H1 (cell line): ENCODE data around the gene FAM241A. TPM values are rescaled to one million over a fixed set of nuclear protein-coding genes. Genes with fewer than 3 reads are reported as not detected.

Experiments used
- ATF2 ChIP-seq: IDR thresholded peaks from 2 replicates; pipeline ENCODE4 v1.6.1; 2012; ENCODE audit warnings: low read length, inconsistent platforms
- CBX5 ChIP-seq: fragments of 300-800, 300-1000 bp; sonication (generic); IDR thresholded peaks from 2 replicates; pipeline ENCODE4 v1.7.1; 2016; ENCODE audit warnings: antibody characterized with exemption, low read length, low read depth
- CEBPB ChIP-seq: IDR thresholded peaks from 2 replicates; pipeline ENCODE4 v1.6.1; 2012; ENCODE audit warnings: low read depth, low read length
- CHD1 ChIP-seq: IDR thresholded peaks from 2 replicates; pipeline ENCODE4 v1.6.1; 2012; ENCODE audit warnings: low read depth, low read length, improper control_type of control experiment
- CREB1 ChIP-seq: IDR thresholded peaks from 2 replicates; pipeline ENCODE4 v1.6.1; 2012; ENCODE audit warnings: inconsistent platforms
- JUN ChIP-seq: IDR thresholded peaks from 2 replicates; pipeline ENCODE4 v1.6.1; 2011; ENCODE audit warnings: low read depth, mild to moderate bottlenecking, improper control_type of control experiment, low read length
- RAD21 ChIP-seq, 2 experiments: IDR thresholded peaks in 1 of 2; conservative IDR thresholded peaks in 1 of 2; 2 replicates each; pipeline ENCODE4 v1.6.1; 2011; ENCODE audit warnings: low read depth in 2 of 2, low read length in 2 of 2, improper control_type of control experiment in 1 of 2, inconsistent platforms in 1 of 2, mild to moderate bottlenecking in 1 of 2, moderate library complexity in 1 of 2
- RBBP5 ChIP-seq: IDR thresholded peaks from 2 replicates; pipeline ENCODE4 v1.7.1; 2012; ENCODE audit warnings: low read depth, mild to moderate bottlenecking, inconsistent platforms, low read length, moderate library complexity, borderline replicate concordance
- SIX5 ChIP-seq: IDR thresholded peaks from 2 replicates; pipeline ENCODE4 v1.6.1; 2011; ENCODE audit warnings: mild to moderate bottlenecking, low read depth, low read length
- TBP ChIP-seq: IDR thresholded peaks from 2 replicates; pipeline ENCODE4 v1.6.1; 2011; ENCODE audit warnings: low read depth, low read length, improper control_type of control experiment
- polyA plus RNA-seq, 7 experiments: library from polyadenylated mRNA; depleted of rRNA in 3 of 7; stranded (reverse) in 5 of 7; unstranded in 2 of 7; fragments of >200 nt in 5 of 7; fragments of 200-250 nt in 2 of 7; gene quantifications; 1 replicate in 5 of 7; 2 replicates in 1 of 7; 4 replicates in 1 of 7; pipeline versions ENCODE4 v1.2.1 to v1.2.3, GENCODE V29; 2011 to 2013; ENCODE audit warnings: missing spikeins in 2 of 7, mixed read lengths in 2 of 7
- total RNA-seq: library from RNA; stranded (reverse); fragmentation: NEBNext Ultra II Directional; extraction: Animal tissue kit (Norgen Biotek cat#: 25700); gene quantifications from 2 replicates; pipeline ENCODE4 v1.2.1, GENCODE V29; 2021
- TF ChIP-seq, protein P1 (sequence below): fragments of 300-600 bp; sonication (generic); IDR thresholded peaks from 2 replicates; pipeline ENCODE4 v1.7.1; 2012; ENCODE audit warnings: low read length, moderate library complexity, mild to moderate bottlenecking, inconsistent platforms; ENCODE audit not compliant: insufficient replicate concordance

The FAM241A gene
- total and polyA plus RNA-seq, 2 of the 8 experiments (the other 6 are each of a cell fraction or from before 2014, with no cell fraction given) = 0.20 to 0.73 TPM

GRCh38 chr4:112125416-112125815 lies 19.8 kb upstream of the FAM241A start (continued):
- TF ChIP-seq, protein P1, sequence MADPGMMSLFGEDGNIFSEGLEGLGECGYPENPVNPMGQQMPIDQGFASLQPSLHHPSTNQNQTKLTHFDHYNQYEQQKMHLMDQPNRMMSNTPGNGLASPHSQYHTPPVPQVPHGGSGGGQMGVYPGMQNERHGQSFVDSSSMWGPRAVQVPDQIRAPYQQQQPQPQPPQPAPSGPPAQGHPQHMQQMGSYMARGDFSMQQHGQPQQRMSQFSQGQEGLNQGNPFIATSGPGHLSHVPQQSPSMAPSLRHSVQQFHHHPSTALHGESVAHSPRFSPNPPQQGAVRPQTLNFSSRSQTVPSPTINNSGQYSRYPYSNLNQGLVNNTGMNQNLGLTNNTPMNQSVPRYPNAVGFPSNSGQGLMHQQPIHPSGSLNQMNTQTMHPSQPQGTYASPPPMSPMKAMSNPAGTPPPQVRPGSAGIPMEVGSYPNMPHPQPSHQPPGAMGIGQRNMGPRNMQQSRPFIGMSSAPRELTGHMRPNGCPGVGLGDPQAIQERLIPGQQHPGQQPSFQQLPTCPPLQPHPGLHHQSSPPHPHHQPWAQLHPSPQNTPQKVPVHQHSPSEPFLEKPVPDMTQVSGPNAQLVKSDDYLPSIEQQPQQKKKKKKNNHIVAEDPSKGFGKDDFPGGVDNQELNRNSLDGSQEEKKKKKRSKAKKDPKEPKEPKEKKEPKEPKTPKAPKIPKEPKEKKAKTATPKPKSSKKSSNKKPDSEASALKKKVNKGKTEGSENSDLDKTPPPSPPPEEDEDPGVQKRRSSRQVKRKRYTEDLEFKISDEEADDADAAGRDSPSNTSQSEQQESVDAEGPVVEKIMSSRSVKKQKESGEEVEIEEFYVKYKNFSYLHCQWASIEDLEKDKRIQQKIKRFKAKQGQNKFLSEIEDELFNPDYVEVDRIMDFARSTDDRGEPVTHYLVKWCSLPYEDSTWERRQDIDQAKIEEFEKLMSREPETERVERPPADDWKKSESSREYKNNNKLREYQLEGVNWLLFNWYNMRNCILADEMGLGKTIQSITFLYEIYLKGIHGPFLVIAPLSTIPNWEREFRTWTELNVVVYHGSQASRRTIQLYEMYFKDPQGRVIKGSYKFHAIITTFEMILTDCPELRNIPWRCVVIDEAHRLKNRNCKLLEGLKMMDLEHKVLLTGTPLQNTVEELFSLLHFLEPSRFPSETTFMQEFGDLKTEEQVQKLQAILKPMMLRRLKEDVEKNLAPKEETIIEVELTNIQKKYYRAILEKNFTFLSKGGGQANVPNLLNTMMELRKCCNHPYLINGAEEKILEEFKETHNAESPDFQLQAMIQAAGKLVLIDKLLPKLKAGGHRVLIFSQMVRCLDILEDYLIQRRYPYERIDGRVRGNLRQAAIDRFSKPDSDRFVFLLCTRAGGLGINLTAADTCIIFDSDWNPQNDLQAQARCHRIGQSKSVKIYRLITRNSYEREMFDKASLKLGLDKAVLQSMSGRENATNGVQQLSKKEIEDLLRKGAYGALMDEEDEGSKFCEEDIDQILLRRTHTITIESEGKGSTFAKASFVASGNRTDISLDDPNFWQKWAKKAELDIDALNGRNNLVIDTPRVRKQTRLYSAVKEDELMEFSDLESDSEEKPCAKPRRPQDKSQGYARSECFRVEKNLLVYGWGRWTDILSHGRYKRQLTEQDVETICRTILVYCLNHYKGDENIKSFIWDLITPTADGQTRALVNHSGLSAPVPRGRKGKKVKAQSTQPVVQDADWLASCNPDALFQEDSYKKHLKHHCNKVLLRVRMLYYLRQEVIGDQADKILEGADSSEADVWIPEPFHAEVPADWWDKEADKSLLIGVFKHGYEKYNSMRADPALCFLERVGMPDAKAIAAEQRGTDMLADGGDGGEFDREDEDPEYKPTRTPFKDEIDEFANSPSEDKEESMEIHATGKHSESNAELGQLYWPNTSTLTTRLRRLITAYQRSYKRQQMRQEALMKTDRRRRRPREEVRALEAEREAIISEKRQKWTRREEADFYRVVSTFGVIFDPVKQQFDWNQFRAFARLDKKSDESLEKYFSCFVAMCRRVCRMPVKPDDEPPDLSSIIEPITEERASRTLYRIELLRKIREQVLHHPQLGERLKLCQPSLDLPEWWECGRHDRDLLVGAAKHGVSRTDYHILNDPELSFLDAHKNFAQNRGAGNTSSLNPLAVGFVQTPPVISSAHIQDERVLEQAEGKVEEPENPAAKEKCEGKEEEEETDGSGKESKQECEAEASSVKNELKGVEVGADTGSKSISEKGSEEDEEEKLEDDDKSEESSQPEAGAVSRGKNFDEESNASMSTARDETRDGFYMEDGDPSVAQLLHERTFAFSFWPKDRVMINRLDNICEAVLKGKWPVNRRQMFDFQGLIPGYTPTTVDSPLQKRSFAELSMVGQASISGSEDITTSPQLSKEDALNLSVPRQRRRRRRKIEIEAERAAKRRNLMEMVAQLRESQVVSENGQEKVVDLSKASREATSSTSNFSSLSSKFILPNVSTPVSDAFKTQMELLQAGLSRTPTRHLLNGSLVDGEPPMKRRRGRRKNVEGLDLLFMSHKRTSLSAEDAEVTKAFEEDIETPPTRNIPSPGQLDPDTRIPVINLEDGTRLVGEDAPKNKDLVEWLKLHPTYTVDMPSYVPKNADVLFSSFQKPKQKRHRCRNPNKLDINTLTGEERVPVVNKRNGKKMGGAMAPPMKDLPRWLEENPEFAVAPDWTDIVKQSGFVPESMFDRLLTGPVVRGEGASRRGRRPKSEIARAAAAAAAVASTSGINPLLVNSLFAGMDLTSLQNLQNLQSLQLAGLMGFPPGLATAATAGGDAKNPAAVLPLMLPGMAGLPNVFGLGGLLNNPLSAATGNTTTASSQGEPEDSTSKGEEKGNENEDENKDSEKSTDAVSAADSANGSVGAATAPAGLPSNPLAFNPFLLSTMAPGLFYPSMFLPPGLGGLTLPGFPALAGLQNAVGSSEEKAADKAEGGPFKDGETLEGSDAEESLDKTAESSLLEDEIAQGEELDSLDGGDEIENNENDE = no peak
- TF ChIP-seq ATF2 (no peak), CREB1 (no peak), RAD21 (IDR thresholded peaks at IDR 0.05 in 1 of 2, conservative IDR thresholded peaks at IDR 0.05 in 1 of 2; ENCODE audit: low read depth in 2 of 2, low read length in 2 of 2) (no peak), CBX5 (no peak), SIX5 (no peak), JUN (no peak), TBP (no peak), RBBP5 (no peak), CEBPB (no peak), CHD1 (no peak)
